GM12892 (cell line): ENCODE measurements around the gene TMPRSS9.

ENCODE experiments used
- POLR2AphosphoS5 ChIP-seq: IDR thresholded peaks from 2 replicates; pipeline ENCODE4 v1.6.1; 2011; ENCODE audit warnings: low read depth, low read length, control low read depth
- TAF1 ChIP-seq: IDR thresholded peaks from 2 replicates; pipeline ENCODE4 v1.6.1; 2011; ENCODE audit warnings: low read depth, mild to moderate bottlenecking, control low read depth, low read length, borderline replicate concordance

- no peak for TF ChIP-seq POLR2AphosphoS5
- TF ChIP-seq TAF1, result no peak
Observed at GRCh38 chr19:2412449-2412848, 52.4 kb downstream of the TMPRSS9 start.
